Measurements from ENCODE around the gene DNLZ. TPM values are rescaled to one million over a fixed set of nuclear protein-coding genes. Genes with fewer than 3 reads are reported as not detected.

Gene DNLZ
- total RNA-seq, 4 donors from 2014 or later, result 5.6 to 19.8 (median 13.5) TPM

DNA sequence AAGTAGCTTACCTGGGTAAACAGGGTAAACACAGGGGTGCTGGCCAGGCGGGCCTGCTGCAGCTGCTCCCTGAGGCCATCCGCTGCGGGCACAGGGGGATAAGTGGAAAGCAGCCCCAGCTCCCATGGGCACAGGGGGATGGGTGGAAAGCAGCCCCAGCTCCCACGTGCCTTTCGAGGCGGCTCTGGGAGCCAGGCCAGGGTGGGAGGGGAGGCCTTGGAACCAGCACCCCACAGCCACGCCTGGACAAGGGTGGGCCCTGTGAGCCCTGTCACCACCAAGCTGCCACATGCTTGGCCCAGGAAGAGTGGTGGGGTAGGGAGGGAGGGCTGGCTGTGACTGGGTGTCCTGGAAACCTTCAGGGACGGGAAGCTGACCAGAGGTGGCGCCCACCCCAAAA lies 17.8 kb upstream of the DNLZ start:
- no peak overlapping the region for H3K27ac ChIP-seq
- DNase-seq, result no peak
- TF ChIP-seq CTCF (IDR thresholded peaks at IDR 0.05) (no peak), POLR2A (IDR thresholded peaks at IDR 0.05) (no peak)
- no peaks in the 10 kb centered on the region for H3K27me3 ChIP-seq
- H3K4me3 ChIP-seq, result no peak overlapping the region
- peaks cover 0 to 74% (median 0%) of the 10 kb centered on the region in 3 donors for H3K36me3 ChIP-seq
- no peaks in the 10 kb centered on the region for H3K9me3 ChIP-seq
- no peaks in the 10 kb centered on the region for H3K4me1 ChIP-seq

- TF ChIP-seq POLR2A (IDR thresholded peaks at IDR 0.05) (no peak), CTCF (IDR thresholded peaks at IDR 0.05) (no peak)
- no peaks in the 10 kb centered on the region for H3K4me1 ChIP-seq
- H3K9me3 ChIP-seq, result no peaks in the 10 kb centered on the region
- peaks cover 0 to 72% (median 0%) of the 10 kb centered on the region in 3 donors for H3K36me3 ChIP-seq
- H3K27me3 ChIP-seq, result no peaks in the 10 kb centered on the region
- no peak overlapping the region for H3K4me3 ChIP-seq
- DNase-seq, result no peak
- no peak overlapping the region for H3K27ac ChIP-seq
Measured at GRCh38 chr9:136380381-136380780, 16.8 kb upstream of the DNLZ start.

GRCh38 chr9:136379891-136380290 lies 16.3 kb upstream of the DNLZ start:
- Histone ChIP-seq H3K4me3 (no peak overlapping the region), H3K27ac (no peak overlapping the region), H3K4me1 (no peaks in the 10 kb centered on the region), H3K36me3 (peaks cover 0 to 67% (median 0%) of the 10 kb centered on the region in 3 donors), H3K27me3 (no peaks in the 10 kb centered on the region), H3K9me3 (no peaks in the 10 kb centered on the region)
- no peak for TF ChIP-seq POLR2A (IDR thresholded peaks at IDR 0.05)
- DNase-seq, result no peak

- Histone ChIP-seq H3K27me3 (no peaks in the 10 kb centered on the region), H3K9me3 (no peaks in the 10 kb centered on the region), H3K36me3 (peaks cover 0 to 63% (median 0%) of the 10 kb centered on the region in 3 donors), H3K27ac (no peak overlapping the region), H3K4me1 (no peaks in the 10 kb centered on the region), H3K4me3 (no peak overlapping the region)
- no peak for DNase-seq
- TF ChIP-seq CTCF (IDR thresholded peaks at IDR 0.05) (no peak), POLR2A (IDR thresholded peaks at IDR 0.05) (no peak)
Measured at GRCh38 chr9:136379401-136379800, 15.9 kb upstream of the DNLZ start.

- no peak for DNase-seq
- Histone ChIP-seq H3K4me1 (no peaks in the 10 kb centered on the region), H3K36me3 (peaks cover 0 to 59% (median 0%) of the 10 kb centered on the region in 3 donors), H3K27ac (no peak overlapping the region), H3K9me3 (no peaks in the 10 kb centered on the region), H3K27me3 (no peaks in the 10 kb centered on the region), H3K4me3 (no peak overlapping the region)
- TF ChIP-seq POLR2A (IDR thresholded peaks at IDR 0.05), result no peak
- TF ChIP-seq CTCF (IDR thresholded peaks at IDR 0.05), result no peak
Measured at GRCh38 chr9:136379003-136379287, 15.4 kb upstream of the DNLZ start.

DNA sequence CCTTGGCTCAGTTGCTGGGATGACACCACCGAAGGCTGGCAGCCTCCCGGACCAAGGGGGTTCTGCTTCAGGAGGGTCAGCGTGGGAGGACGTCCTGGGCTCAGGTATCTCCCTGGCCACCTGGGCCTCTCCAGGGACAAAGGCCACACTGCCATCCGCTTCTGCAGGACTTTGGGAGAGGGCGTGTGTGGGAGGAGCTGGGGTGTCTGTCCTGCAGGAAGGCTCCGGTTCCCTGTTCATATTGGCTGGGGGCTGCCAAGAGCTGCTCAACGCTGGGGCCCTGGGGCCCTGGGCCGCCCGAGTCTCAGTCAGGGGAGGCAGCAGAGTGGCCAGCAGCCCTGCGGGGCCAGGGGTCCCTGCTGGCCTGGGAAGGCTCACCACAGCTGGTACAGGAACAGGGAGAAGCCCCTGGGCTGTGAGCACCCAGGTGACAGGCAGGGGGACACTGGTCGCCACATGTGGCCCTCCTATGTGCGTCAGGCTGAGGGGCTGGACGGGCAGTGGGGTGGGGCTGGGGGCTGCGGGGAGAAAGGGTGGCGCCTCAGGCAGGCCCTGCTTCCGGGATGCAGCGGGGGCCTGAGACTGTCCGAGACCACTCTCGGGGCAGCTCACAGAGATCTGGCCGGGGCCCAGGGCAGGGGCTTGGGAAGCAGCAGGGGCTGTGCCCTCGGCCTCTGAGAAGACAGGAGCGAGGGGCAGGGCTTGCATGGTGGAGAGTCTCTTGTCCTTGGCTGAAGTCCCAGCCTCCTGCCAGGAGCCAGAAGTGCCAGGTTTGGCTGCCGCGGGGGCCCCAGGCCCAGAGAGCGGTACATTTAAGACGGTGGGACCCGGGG lies 14.8 kb upstream of the DNLZ start:
- Histone ChIP-seq H3K4me3 (no peak overlapping the region), H3K9me3 (no peaks in the 10 kb centered on the region), H3K36me3 (peaks cover 0 to 53% (median 0%) of the 10 kb centered on the region in 3 donors), H3K27me3 (no peaks in the 10 kb centered on the region), H3K27ac (no peak overlapping the region), H3K4me1 (no peaks in the 10 kb centered on the region)
- no peak for TF ChIP-seq POLR2A (IDR thresholded peaks at IDR 0.05)
- DNase-seq, result no peak
